NCI-H526 treated with DMSO at 0.1 percent for 48 hours (cell line): ENCODE data around the gene OR2AG1.
A peak's percentile ranks its signal among the peaks of the same experiment; 100 is the strongest.

Experiments used
- DNase-seq: peaks from one replicate; lab custom pipeline; 2025; lab: John Stamatoyannopoulos, UW

OR2AG1 gene

GRCh38 chr11:6782720-6783119 is at the start of gene OR2AG1:
TSS of gene OR2AG1 (plus strand) at chr11:6783020. CDS start at chr11:6785038, 2,018 bp downstream.
- DNase-seq = no peak

GRCh38 chr11:6733326-6734275 is 49.2 kb upstream of the OR2AG1 start:
- no peak for DNase-seq

GRCh38 chr11:6734616-6735015 is 48.2 kb upstream of the OR2AG1 start:
- DNase-seq = no peak

GRCh38 chr11:6735306-6735705 is 47.5 kb upstream of the OR2AG1 start:
- DNase-seq = no peak

GRCh38 chr11:6736495-6737121 is 46.2 kb upstream of the OR2AG1 start:
- DNase-seq = no peak

- peak; percentile 45 for DNase-seq
These were observed 44.9 kb upstream of the OR2AG1 start for GRCh38 chr11:6737872-6738466.

- no peak for DNase-seq
These were observed 44.2 kb upstream of the OR2AG1 start for GRCh38 chr11:6738590-6738989.

- DNase-seq = no peak
These were observed 40.6 kb upstream of the OR2AG1 start for GRCh38 chr11:6742260-6742659.

GRCh38 chr11:6745018-6745417 is 37.8 kb upstream of the OR2AG1 start:
- DNase-seq = no peak

GRCh38 chr11:6745465-6746015 is 37.3 kb upstream of the OR2AG1 start:
- DNase-seq = no peak

GRCh38 chr11:6746086-6746618 is 36.7 kb upstream of the OR2AG1 start:
- no peak for DNase-seq

- no peak for DNase-seq
These were observed 36.2 kb upstream of the OR2AG1 start for GRCh38 chr11:6746626-6747025.

GRCh38 chr11:6747097-6747668 is 35.6 kb upstream of the OR2AG1 start:
- DNase-seq = no peak

- peak; percentile 13 for DNase-seq
These were observed 27.4 kb upstream of the OR2AG1 start for GRCh38 chr11:6755303-6755952.

- DNase-seq = no peak
These were observed 26.9 kb upstream of the OR2AG1 start for GRCh38 chr11:6755953-6756347.

GRCh38 chr11:6757373-6757967 is 25.4 kb upstream of the OR2AG1 start:
- DNase-seq = peak; percentile 40

GRCh38 chr11:6771926-6772893 is 10.6 kb upstream of the OR2AG1 start, which contains the start of gene OR2AG2:
TSS of gene OR2AG2 (minus strand) at chr11:6771976. CDS start at chr11:6768957, 3,019 bp downstream.
- DNase-seq = no peak

GRCh38 chr11:6778518-6778917 is 4.3 kb upstream of the OR2AG1 start:
- DNase-seq = no peak

GRCh38 chr11:6780829-6781228 is 2.0 kb upstream of the OR2AG1 start:
- DNase-seq = no peak

- no peak for DNase-seq
These were observed 7.7 kb downstream of the OR2AG1 start for GRCh38 chr11:6790546-6790945.
